ENCODE data around the gene DCP2.

The DCP2 gene

DNA sequence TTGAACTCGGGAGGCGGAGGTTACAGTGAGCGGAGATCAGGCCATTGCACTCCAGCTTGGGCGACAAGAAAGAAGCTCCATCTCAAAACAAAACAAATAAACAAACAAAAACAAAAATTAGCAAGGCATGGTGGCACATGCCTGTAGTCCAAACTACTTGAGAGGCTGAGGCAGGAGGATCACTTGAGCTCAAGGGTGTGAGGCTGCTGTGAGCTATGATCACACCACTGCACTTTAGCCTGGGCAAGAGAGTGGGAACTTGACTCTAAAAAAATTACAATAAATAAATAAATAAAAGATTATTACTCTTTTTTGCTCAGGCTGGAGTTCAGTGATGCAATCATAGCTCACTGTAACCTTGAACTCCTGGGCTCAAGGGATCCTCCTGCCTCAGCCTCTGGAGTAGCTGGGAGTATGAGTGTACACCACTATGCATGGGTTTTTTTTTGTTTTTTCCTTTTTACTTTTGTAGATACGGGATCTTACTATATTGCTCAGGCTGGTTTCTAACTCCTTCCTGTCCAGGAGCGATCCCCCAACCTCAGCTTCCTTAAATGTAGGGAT, 9.0 kb upstream of the DCP2 start:
- no peak for DNase-seq

DNA sequence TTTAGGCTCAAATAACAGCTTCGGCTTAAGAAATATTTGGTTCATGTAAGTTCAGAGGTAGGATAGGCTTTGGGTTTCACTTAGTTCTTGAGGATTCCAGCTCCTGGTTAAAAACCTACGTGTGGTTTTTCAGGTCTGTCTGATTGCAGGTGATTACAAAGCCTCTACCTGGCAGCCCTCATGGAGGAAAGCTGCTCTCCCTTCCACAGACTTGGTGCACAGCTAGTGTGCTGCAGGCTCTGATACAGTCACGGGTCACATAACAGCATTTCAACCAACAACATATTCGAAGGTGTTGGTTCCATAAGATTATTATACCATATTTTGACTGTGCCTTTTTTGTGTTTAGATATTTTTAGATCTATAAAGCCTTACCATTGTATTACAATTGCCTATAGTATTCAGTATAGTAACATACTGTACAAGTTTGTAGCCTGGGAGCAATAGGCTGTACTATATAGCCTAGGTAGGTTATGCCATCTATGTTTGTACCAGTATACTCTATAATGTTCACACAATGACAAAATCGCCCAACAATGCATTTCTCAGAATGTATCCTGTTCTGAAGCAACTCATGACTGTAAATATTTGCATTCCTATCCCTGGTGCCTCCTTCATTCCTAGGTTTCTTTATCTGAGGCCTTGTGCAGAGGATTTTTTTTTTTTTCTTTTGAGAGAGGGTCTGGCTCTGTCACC, 8.0 kb upstream of the DCP2 start:
- no peak for DNase-seq

DNA sequence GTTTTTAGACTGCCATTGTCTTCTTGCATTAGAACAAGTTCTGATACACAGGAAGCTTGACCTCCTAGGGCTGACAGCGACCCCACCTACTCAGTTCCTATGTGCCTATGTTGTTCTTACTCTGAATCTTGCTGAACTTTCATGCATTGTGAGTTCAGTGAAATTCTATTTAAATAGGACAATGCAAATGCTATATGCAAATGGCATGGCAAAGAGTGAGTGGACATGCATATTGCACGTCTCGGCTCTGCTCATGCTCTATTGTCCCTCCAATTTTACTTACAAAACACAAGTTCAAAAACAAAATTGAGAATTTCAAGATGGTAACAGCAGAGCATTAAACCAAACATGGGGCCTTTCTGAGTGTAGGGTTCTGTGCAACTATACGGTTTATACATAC, 5.3 kb upstream of the DCP2 start:
- DNase-seq: no peak

DNA sequence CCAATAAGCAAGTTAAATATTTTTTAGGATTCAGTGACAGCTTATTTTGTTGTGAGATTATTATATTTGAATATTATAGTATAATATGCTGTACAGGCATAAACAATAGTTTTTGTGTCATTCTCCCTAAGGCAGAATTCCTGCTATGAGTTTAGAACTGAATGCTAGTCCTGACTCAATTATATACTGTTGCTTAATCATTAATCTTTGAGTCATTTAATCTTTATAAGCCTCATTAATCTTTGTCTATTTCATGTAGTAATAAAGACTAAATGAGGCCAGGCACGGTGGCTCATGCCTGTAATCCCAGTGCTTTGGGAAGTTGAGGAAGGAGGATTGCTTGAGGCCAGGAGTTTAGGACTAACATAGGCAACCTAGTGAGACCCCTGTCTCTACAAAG, 3.6 kb upstream of the DCP2 start:
- DNase-seq: no peak

DNA sequence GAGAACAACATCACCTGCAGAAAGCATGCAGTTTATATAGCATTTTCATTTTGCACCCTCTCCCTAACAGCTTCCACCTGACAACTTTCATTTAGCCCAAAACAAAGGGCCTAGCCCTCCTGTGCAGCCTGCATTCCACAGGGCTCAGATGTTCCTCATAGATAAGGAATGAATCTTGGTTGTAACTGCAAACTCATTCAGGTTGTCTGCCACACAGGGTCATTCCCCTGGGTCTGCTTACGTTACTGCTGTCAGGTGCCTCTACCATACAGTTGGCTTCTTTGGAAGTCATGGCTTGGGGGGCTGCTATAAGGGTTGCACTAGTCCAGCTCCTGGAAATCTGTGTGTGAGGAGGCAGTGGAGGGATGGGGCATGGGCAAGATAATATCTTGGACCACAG, 2.7 kb upstream of the DCP2 start:
- no peak for DNase-seq

DNA sequence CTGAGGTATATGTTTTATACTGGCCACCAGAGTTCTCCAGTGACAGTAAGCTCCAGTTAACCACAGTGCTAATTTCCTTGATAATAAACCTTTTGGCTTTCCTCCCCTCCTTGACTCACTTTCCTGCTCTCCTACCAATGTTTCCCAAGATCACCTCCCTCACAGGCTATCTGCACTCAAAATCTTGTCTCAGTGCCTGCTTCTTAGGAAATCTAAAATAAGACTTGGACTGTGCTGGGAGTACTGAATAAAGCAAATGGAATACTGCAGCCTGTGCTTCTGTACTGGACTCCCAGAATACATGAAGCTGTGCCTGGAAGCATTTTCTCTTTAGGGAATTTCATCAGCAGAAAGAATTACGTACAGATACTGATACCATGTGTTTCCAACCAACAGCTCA, 1.7 kb upstream of the DCP2 start:
- DNase-seq: no peak

DNA sequence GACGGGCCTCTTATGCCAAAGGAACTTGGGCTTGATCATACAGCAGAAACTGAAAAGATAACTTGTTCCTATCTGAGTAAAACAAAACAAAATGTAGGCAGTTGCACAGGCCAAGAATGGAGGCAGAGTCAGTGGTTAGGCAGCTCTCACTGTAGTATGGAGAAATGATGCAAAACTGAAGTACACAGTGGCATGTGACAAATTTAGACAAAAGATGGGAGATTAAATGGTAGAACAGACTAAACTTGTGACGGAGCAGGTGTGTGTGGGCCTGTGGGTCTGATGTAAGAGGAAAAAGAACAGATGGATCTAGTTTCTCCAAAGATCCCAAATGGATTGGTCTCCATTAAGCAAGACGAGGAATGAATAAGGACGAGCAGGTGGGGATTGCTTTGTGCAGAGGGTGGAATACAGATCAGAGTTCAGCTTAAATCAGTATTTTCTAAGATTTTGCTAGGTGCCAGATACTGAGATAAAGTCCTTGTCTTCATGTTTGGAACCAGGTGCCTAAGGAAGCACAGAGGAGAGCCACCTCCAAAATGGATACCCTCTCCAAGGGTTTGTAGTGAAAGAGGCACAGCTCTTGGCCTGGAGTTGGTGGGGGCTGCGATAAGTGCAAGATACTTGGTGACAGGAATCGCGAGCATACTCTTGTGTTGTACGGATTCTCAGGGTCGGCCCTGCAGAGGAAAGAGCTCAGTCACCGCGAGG, 722 bp upstream of the DCP2 start:
- no peak for DNase-seq

DNA sequence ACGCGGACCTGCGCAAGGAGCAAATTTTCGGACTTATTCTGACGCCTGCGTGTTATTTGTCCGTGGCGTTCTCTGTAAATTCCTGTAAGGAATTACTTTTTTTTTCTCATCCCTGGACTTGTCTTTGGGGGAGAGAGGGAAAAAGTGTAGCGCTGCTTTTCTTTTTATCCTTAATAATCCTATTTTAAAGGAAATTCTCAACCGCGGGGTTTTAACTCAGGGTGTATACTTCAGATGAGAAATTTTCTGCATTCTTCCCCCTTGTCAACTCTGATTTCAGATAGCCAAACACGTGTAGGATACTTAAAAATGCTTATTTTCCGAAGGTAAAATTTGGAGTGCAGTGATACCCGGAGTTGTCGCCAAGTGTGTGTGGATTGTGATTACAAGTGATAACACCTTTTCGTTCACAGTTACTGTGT, 853 bp downstream of the DCP2 start:
- DNase-seq: no peak

DNA sequence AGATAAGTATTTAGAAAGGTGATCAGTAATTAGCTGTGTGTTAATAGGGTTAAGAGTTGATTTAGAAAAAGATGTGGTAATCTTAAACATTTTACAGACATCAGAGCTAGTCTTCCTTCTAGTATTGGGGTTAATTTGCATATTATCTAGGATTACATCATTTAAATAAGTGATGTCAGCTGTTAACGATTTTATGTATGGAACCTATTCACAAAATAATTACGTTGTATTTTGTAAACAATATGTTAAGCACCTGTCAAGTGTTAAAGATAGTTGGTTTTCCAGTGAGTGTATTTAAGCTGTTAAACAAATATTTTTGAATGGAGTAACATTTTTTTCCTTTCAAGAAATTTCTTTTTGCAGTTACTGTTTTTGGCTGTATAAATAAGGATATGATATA, 2.2 kb downstream of the DCP2 start:
- no peak for DNase-seq

DNA sequence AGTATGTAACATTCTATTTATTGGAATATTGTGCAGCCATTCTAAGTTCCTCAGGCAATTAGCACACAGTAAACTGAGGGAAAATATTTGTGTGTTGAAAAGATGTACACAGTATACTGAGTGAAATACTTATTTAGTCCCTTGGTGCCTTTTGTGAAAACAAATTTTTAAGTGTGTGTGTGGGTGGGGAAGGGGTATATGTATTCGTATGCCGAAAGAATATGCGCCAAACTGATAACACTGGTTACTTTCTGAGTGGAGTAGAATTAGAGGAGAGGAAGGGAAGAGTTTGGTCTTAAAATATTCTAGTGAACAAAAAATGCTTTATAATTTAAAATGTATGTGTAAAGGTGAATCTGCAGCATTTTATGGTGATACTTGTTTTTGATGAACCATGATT, 3.1 kb downstream of the DCP2 start:
- no peak for DNase-seq

DNA sequence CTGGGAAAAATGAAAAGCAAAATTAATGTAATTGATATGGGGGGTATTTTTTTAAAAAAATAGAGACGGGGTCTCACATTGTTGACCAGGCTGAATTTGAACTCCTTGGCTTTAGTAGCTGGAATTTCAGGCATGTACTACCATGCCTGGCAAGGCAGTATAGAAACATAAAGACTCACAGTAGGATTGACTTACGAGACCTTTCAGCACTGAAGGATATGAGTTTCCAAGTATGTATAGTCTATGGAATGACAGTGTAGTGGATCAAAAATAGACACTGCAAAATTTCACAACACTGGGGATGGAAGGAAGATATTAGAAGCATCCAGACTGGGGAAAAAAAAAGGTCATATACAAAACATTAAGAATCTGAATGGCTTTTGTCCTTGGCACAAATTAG, 6.8 kb downstream of the DCP2 start:
- no peak for DNase-seq

DNA sequence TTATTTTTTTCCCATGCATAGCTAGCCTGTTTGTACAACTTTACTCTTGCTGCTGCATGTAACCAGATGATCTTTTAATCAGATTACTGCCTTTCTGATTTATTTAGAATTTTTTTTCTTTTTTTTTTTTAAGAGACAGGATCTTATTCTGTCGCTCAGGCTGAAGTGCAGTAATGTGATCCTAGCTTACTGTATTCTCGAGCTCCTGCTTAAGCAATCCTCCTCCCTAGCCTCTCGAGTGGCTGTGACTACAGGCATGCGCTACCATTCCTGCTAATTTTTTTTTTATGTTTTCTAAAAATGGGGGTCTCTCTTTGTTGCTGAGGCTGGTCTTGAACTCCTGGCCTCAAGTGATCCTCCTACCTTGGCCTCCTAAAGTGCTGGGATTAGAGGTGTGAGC, 9.6 kb downstream of the DCP2 start:
- no peak for DNase-seq

DNA sequence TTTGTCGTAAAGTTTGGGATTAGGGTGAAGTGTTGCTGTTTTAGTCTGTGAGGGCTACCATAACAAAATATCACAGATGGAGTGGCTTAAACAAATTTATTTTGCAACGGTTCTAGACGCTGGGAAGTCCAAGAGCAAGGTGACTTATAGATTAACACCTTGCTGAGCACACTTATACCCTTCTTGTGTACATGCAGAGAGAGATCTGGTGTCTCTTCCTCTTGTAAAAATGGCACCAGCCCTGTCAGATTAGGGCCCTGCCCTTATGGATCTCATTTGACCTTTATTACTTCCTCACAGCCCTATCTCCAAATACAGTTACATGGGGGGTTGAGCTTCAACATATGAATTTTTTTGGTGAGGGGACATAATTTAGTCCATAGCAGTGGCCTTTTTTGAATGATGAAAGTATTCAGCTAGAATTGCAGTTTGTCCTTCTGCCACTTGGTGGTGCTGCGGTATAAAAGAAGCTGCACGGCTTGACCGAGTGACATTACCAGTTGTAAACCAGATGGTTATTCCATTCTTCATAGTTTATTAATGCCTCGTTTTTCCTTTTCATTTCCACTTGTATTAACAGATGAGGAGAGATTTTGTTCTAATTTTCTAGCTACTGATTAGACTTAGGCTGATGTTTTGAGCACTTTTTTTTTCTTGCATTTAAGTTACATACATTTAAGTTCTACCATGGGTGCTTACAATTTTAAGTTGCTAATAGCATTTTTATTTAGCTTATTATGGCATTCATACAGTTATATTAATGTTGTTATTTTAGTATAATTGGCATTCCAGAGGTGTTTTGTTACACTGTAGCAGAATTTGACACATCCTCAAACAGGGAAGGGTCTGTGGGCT, 19.4 kb downstream of the DCP2 start:
- no peak for DNase-seq

DNA sequence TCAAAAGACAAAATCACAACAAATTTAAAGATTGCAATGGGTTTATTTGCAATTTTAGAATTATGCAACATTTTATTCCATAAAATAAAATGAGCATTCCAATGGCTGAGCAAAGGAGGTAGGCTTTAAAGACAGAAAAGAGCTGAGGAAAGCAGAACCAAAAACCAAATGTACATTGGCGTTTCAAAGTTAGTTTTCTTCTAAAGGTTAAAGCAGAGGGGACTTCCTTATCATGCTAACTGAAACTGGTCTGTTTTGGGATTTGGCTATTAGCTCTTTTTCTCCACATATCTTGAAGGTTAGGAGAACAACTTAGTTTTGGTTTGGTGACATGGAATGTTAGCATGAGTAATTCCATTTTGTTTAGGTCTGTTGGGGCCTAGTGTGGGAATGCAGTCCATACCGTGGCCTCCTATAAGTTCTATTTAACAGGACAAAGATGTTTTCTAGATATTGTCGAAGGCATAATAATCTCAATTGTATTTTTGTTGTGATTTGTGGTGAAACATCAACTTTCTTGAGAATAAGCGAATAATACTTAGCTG, 20.3 kb downstream of the DCP2 start:
- DNase-seq: no peak

DNA sequence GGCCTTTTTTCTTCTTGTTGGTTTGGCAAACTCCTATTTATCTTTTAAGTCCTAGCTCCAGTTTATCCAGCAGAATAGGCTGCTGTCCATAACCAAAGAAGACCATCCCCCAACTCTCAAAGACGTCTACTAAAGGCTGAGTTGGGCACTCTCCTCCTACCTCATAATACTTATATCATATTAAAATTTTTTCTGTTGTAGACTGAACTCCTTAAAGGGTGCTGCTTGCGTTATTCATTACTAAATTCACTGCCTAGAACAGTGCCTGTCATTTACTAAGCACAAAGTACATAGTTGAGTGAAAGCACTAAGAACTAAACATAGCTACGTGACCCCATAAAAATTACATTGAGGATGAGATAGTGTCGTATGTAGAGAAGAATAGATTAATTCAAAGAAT, 21.7 kb downstream of the DCP2 start:
- DNase-seq: no peak

DNA sequence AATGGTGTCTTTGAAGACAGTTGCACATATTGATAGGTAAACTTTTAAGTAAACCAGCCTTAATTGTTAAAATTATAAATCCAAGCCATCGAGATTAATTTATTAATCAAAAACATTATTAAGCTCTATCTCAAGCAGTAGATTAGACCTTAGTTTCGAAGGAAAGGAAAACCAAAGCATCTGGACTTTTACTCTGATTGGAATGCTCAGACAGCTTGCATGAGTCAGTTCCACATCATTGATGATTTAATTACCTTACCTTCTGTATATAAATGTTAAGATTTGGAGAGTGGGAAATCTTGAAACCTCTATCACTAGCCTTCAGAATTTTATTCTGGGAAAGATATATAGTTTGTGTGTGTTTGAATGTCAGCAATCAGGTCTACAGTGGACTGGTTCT, 23.9 kb downstream of the DCP2 start:
- DNase-seq: no peak

DNA sequence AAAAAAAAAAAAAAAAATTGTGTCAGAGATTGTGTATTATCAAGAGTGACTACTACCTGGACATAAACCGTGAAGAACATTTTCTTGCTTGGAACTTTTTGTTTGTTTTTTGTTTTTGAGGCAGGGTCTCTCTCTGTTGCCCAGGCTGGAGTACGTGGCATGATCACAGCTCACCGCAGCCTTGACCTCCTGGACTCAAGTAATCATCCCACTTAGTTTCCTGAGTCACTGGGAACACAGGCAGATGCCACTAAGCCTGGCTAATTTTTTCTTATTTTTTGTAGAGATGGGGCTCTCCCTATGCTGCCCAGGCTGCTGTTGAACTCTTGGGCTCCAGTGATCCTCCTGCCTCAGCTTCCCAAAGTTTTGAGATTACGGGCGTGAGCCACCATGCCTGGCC, 25.8 kb downstream of the DCP2 start:
- DNase-seq: no peak

DNA sequence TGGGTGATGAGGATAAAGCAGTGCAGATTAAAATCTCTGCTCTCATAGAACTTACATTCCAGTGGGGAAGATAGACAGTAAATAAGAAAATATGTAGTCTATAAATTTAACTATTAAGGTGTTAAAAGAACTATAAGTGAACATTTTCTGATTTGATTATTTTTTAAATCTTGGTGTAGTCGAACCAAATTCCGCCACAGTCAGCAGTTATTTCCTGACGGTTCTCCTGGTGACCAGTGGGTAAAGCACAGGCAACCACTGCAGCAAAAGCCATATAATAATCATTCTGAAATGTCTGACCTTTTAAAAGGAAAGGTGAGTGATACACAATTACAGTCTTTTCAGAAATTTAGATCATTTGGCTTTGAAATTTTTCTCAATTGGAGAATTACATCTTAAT, 27.2 kb downstream of the DCP2 start:
- DNase-seq: no peak

DNA sequence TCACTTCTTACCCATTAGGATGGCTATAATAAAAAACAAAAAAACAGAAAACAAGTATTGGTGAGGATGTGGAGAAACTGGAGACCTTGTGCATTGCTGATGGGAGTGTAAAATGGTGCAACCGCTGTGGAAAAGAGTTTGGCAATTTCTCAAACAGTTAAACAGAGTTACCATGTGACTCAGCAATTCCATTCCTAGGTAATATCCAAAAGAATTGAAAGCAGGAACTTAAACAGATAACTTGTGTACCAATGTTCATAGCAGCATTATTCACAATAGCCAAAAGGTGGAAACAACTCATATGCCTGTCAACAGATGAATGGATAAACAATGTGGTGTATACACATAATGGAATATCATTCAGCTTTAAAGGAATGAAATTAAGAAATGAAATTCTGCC, 28.9 kb downstream of the DCP2 start:
- DNase-seq: no peak

DNA sequence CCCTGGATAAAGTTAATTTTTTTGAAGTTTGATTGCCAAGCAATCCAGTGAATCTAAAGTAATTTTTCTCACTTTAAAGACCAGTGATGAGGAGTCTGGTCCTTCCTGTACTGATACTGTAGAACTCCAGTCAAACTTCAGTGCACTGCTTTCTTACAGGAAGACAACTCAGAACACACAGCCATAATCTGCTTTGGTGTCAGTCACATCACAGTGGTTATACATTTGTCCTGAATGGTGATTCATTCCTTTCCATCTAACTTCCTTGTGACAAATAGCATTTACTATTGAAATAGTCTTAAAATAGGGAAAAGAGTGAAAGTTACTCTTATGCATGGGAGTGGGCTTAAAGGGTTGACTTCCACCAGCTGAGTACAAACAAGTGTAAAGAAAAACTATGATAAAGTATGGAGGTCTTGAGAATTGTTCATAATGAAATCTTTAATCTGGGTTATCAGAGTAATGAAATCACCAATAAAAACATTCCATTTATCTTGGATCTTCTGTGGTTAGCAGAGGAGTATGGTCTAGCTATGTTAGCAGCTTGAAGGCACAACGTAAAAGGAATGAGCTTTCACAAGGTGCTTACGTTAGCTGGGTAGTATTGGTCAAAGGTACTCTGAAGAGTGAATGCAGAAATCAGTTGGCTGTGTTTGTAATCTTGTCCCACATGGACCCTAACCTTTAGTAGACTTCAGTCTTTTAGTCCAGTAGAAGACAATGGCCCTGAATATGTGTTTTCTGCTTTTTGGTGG, 41.5 kb downstream of the DCP2 start:
- no peak for DNase-seq

DNA sequence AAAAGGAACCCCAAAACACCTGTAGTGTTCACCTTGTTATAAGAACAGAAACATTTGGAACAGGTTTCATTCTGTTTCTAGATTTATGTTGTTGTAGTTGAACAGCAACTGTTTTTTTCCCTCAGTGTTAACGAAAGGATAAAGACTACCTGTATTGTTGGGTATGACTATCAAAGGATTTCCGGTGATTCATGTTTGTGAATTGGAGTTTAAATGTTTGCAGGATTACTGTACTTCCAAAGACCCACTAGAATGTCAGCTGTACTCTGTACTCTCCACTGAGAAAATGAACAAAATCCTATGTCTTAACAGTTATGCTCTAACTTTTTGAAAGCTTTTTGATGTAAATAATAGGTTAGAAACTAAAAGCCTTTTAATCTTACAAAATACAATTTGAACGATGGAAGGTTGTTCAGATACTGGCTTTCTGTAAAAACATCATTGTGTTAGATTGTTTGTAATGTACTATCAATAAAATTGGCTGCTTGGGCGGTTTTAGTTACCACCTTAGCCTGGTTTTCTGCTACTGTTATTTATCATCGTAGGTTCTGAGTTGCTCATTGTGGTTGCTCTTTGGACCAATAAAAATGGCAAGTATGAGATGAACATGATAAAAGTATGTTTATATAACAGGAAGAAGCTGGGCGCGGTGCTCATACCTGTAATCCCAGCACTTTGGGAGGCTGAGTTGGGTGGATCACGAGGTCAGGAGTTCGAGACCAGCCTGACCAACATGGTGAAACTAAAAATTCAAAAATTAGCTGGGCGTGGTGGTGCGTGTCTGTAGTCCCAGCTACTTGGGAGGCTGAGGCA, 44.1 kb downstream of the DCP2 start:
- DNase-seq: no peak

DNA sequence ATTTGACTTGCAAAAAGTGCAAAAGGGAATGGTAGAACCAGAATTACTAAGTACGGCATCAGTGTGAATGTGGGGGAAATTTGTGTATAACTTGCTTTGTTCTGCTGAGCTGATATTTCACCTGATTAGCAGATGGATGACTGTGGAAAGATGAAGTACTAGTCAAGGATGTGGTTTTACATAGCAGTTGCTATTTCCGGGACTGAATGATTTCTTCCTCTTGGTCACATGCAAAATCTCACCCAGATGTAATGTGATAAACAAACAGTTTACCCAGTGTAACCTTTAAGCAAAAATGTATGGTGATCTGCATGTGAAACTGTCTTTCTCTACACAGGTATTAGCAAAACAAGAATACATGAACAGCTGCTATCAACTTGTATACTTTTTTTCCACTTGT, 46.1 kb downstream of the DCP2 start:
- no peak for DNase-seq
